Erythroblast (primary cell): Measurements from ENCODE around the gene GRIK4.
A peak's percentile ranks its signal among the peaks of the same experiment; 100 is the strongest.
"Not testable (repeated sequence)": the region's sequence is repeated elsewhere in the genome, so short reads cannot be mapped to it uniquely, and the experiment has no call there.

Experiments
- DNase-seq, 2 experiments: peaks; one replicate each; lab custom pipeline; 2025; lab: John Stamatoyannopoulos, UW
- GATA1 ChIP-seq: IDR thresholded peaks from 2 replicates; pipeline ENCODE4 v1.6.1; 2011; ENCODE audit warnings: low read depth, mild to moderate bottlenecking, control low read depth, low read length, moderate library complexity
- POLR2A ChIP-seq: IDR thresholded peaks from 2 replicates; pipeline ENCODE4 v1.6.1; 2011; ENCODE audit warnings: mild to moderate bottlenecking, low read length

Gene GRIK4

GRCh38 chr11:120575461-120575860 is 63.9 kb downstream of the GRIK4 start:
- DNase-seq: no peak
- TF ChIP-seq POLR2A: no peak
- TF ChIP-seq GATA1: no peak

- no peak for DNase-seq
- TF ChIP-seq POLR2A: no peak
These were observed 65.1 kb downstream of the GRIK4 start for GRCh38 chr11:120576606-120577005.

- no peak for TF ChIP-seq GATA1
- DNase-seq: no peak
These were observed 65.5 kb downstream of the GRIK4 start for GRCh38 chr11:120577041-120577440.

GRCh38 chr11:120577624-120578363 is 66.2 kb downstream of the GRIK4 start:
- no peak for DNase-seq
- TF ChIP-seq GATA1 (no peak), POLR2A (no peak)

- DNase-seq: no peak
These were observed 67.1 kb downstream of the GRIK4 start for GRCh38 chr11:120578596-120579154.

GRCh38 chr11:120579611-120580031 is 68.1 kb downstream of the GRIK4 start:
- TF ChIP-seq POLR2A (no peak), GATA1 (no peak)
- DNase-seq: no peak

More at GRCh38 chr11:120578596-120579154, 67.1 kb downstream of the GRIK4 start:
- TF ChIP-seq GATA1: no peak
- TF ChIP-seq POLR2A: no peak

- no peak for DNase-seq
These were observed 69.8 kb downstream of the GRIK4 start for GRCh38 chr11:120581313-120581712.

GRCh38 chr11:120582535-120582934 is 71.0 kb downstream of the GRIK4 start:
- not testable (repeated sequence) for DNase-seq

More at GRCh38 chr11:120581313-120581712, 69.8 kb downstream of the GRIK4 start:
- TF ChIP-seq GATA1: no peak
- TF ChIP-seq POLR2A: no peak

- no peak for DNase-seq
- TF ChIP-seq POLR2A (no peak), GATA1 (no peak)
These were observed 74.5 kb downstream of the GRIK4 start for GRCh38 chr11:120586072-120586471.

GRCh38 chr11:120586728-120587127 is 75.2 kb downstream of the GRIK4 start:
- TF ChIP-seq POLR2A (no peak), GATA1 (no peak)
- no peak for DNase-seq

- DNase-seq: no peak
These were observed 75.8 kb downstream of the GRIK4 start for GRCh38 chr11:120587299-120587698.

GRCh38 chr11:120589376-120589775 is 77.8 kb downstream of the GRIK4 start:
- DNase-seq: no peak
- TF ChIP-seq GATA1: no peak
- no peak for TF ChIP-seq POLR2A

More at GRCh38 chr11:120587299-120587698, 75.8 kb downstream of the GRIK4 start:
- TF ChIP-seq GATA1 (no peak), POLR2A (no peak)

- no peak for TF ChIP-seq POLR2A
- TF ChIP-seq GATA1: no peak
- DNase-seq: peak in 1 of 2 experiments; percentile 10
These were observed 78.9 kb downstream of the GRIK4 start for GRCh38 chr11:120590472-120590871.

- no peak for DNase-seq
- TF ChIP-seq GATA1: no peak
- TF ChIP-seq POLR2A: no peak
These were observed 83.2 kb downstream of the GRIK4 start for GRCh38 chr11:120594746-120595145.

GRCh38 chr11:120595557-120595956 is 84.0 kb downstream of the GRIK4 start:
- DNase-seq: no peak

More at GRCh38 chr11:120595557-120595956, 84.0 kb downstream of the GRIK4 start:
- TF ChIP-seq GATA1 (no peak), POLR2A (no peak)
